KBM-7 (cell line): Measurements from ENCODE around the gene RNASE11.
"Not testable (repeated sequence)": the region's sequence is repeated elsewhere in the genome, so short reads cannot be mapped to it uniquely, and the experiment has no call there.

Experiments used
- DNase-seq: peaks from one replicate; pipeline ENCODE4 v3.0.0-alpha.2; 2015
- in situ Hi-C: fragments of 300-500 bp; cut with MboI; formaldehyde crosslinking; loops from 2 replicates; pipeline ENCODE4 v1.14.3; 2020; ENCODE audit warnings: low sequenced_read_pairs, low pct_unique_long_range_greater_than_20kb, mixed read lengths

Gene RNASE11

GRCh38 chr14:20601522-20601921 is 13.7 kb upstream of the RNASE11 start:
- in situ Hi-C loops: loop anchor here (25.0 kb wide), 1 partner anchor 264 kb away; the partner anchor contains the start of genes CCNB1IP1 and PARP2
- no peak for DNase-seq

- in situ Hi-C loops: loop anchor here (25.0 kb wide), 1 partner anchor 110 kb away; no protein-coding TSS in a partner anchor
- DNase-seq: no peak
Measured at GRCh38 chr14:20597108-20597507, 9.3 kb upstream of the RNASE11 start.

GRCh38 chr14:20595726-20596125 is 7.9 kb upstream of the RNASE11 start:
- in situ Hi-C loops: loop anchor here (25.0 kb wide), 1 partner anchor 108 kb away; no protein-coding TSS in a partner anchor
- not testable (repeated sequence) for DNase-seq

- in situ Hi-C loops: loop anchor here (25.0 kb wide), 1 partner anchor 105 kb away; no protein-coding TSS in a partner anchor
- DNase-seq: no peak
Measured at GRCh38 chr14:20592574-20592973, 4.8 kb upstream of the RNASE11 start.

- in situ Hi-C loops: loop anchor here (25.0 kb wide), 1 partner anchor 104 kb away; no protein-coding TSS in a partner anchor
- no peak for DNase-seq
Measured at GRCh38 chr14:20591235-20591634, 3.4 kb upstream of the RNASE11 start, which contains the start of gene RNASE12. Gene RNASE12, minus strand, starts transcription at chr14:20591376. Its CDS starts 653 bp downstream, at chr14:20590723.

GRCh38 chr14:20583908-20584307 is 3.9 kb downstream of the RNASE11 start:
- in situ Hi-C loops: loop anchor here (25.0 kb wide), 1 partner anchor 97 kb away; no protein-coding TSS in a partner anchor
- no peak for DNase-seq

GRCh38 chr14:20583142-20583541 is 4.7 kb downstream of the RNASE11 start:
- in situ Hi-C loops: loop anchor here (25.0 kb wide), 1 partner anchor 96 kb away; no protein-coding TSS in a partner anchor
- no peak for DNase-seq

GRCh38 chr14:20580242-20580641 is 7.6 kb downstream of the RNASE11 start:
- in situ Hi-C loops: loop anchor here (25.0 kb wide), 1 partner anchor 93 kb away; no protein-coding TSS in a partner anchor
- peak; percentile 51 for DNase-seq

- peak; percentile 92 for DNase-seq
- in situ Hi-C loops: loop anchor here (25.0 kb wide), 1 partner anchor 92 kb away; no protein-coding TSS in a partner anchor
Measured at GRCh38 chr14:20578784-20579502, 8.9 kb downstream of the RNASE11 start.

- in situ Hi-C loops: loop anchor here (25.0 kb wide), 1 partner anchor 91 kb away; no protein-coding TSS in a partner anchor
- no peak for DNase-seq
Measured at GRCh38 chr14:20578325-20578724, 9.5 kb downstream of the RNASE11 start.

- DNase-seq, in situ Hi-C loops: not testable (repeated sequence)
Measured at GRCh38 chr14:20572382-20572990, 15.3 kb downstream of the RNASE11 start.

GRCh38 chr14:20570720-20571119 is 17.1 kb downstream of the RNASE11 start:
- in situ Hi-C loops, DNase-seq: not testable (repeated sequence)

- DNase-seq, in situ Hi-C loops: not testable (repeated sequence)
Measured at GRCh38 chr14:20569865-20570264, 17.9 kb downstream of the RNASE11 start.

GRCh38 chr14:20569066-20569465 is 18.7 kb downstream of the RNASE11 start:
- in situ Hi-C loops: no loop called here
- DNase-seq: no peak

- no peak for DNase-seq
- in situ Hi-C loops: no loop called here
Measured at GRCh38 chr14:20568393-20568792, 19.4 kb downstream of the RNASE11 start.

- in situ Hi-C loops, DNase-seq: not testable (repeated sequence)
Measured at GRCh38 chr14:20567199-20567598, 20.6 kb downstream of the RNASE11 start.

- no peak for DNase-seq
- in situ Hi-C loops: no loop called here
Measured at GRCh38 chr14:20564501-20564997, 23.3 kb downstream of the RNASE11 start.

GRCh38 chr14:20563971-20564370 is 23.8 kb downstream of the RNASE11 start:
- no peak for DNase-seq
- in situ Hi-C loops: no loop called here

GRCh38 chr14:20560961-20561360 is 26.8 kb downstream of the RNASE11 start, which contains the start of gene RNASE9:
Gene RNASE9, minus strand, starts transcription at chr14:20561047.
- no peak for DNase-seq
- in situ Hi-C loops: no loop called here
